ENCODE data around the gene DNASE1.

Gene DNASE1

GRCh38 chr16:3665508-3665907 lies 11.0 kb downstream of the DNASE1 start:
- FAIRE-seq, result no peak

GRCh38 chr16:3668626-3669025 lies 14.1 kb downstream of the DNASE1 start:
- FAIRE-seq, result no peak

- FAIRE-seq, result no peak
Measured at GRCh38 chr16:3669082-3669481, 14.6 kb downstream of the DNASE1 start.

GRCh38 chr16:3670711-3671110 lies 16.2 kb downstream of the DNASE1 start:
- no peak for FAIRE-seq

GRCh38 chr16:3671424-3671823 lies 16.9 kb downstream of the DNASE1 start:
- no peak for FAIRE-seq

GRCh38 chr16:3672571-3673041 lies 18.1 kb downstream of the DNASE1 start:
- no peak for FAIRE-seq

GRCh38 chr16:3673201-3673600 lies 18.7 kb downstream of the DNASE1 start:
- no peak for FAIRE-seq

GRCh38 chr16:3673676-3674377 lies 19.3 kb downstream of the DNASE1 start:
- no peak for FAIRE-seq

- no peak for FAIRE-seq
Measured at GRCh38 chr16:3674513-3675295, 20.2 kb downstream of the DNASE1 start.

- no peak for FAIRE-seq
Measured at GRCh38 chr16:3675601-3676130, 21.2 kb downstream of the DNASE1 start.

GRCh38 chr16:3677994-3678393 lies 23.5 kb downstream of the DNASE1 start:
- FAIRE-seq, result no peak

GRCh38 chr16:3681206-3681605 lies 26.7 kb downstream of the DNASE1 start:
- FAIRE-seq, result no peak

GRCh38 chr16:3687021-3687420 lies 32.5 kb downstream of the DNASE1 start:
- FAIRE-seq, result no peak

- no peak for FAIRE-seq
Measured at GRCh38 chr16:3687792-3688191, 33.3 kb downstream of the DNASE1 start.

- no peak for FAIRE-seq
Measured at GRCh38 chr16:3689731-3690130, 35.2 kb downstream of the DNASE1 start.

GRCh38 chr16:3690470-3690928 lies 36.0 kb downstream of the DNASE1 start:
- no peak for FAIRE-seq

- no peak for FAIRE-seq
Measured at GRCh38 chr16:3690980-3691720, 36.7 kb downstream of the DNASE1 start.

GRCh38 chr16:3691761-3692160 lies 37.3 kb downstream of the DNASE1 start:
- FAIRE-seq, result no peak

GRCh38 chr16:3694051-3694450 lies 39.6 kb downstream of the DNASE1 start:
- no peak for FAIRE-seq

- FAIRE-seq, result no peak
Measured at GRCh38 chr16:3695610-3696369, 41.3 kb downstream of the DNASE1 start.

- no peak for FAIRE-seq
Measured at GRCh38 chr16:3696425-3697218, 42.1 kb downstream of the DNASE1 start.

- FAIRE-seq, result no peak
Measured at GRCh38 chr16:3698941-3699340, 44.5 kb downstream of the DNASE1 start.
